Sciatic nerve (tissue), 2 donors: ENCODE measurements around the gene AGPAT4. TPM values are rescaled to one million over a fixed set of nuclear protein-coding genes. Genes with fewer than 3 reads are reported as not detected.

Experiments used
- ATAC-seq: fragments of 200-7000 bp; cut with Tn5 transposase; one replicate; pipeline ENCODE4 v1.9.1; 2020; ENCODE audit warnings: mild to moderate bottlenecking, moderate library complexity
- DNase-seq: peaks from one replicate; pipeline ENCODE4 v3.0.0-alpha.2; 2020; ENCODE audit warnings: low spot score
- intact Hi-C: fragments of 100-400 bp; cut with DNase I; formaldehyde crosslinking; loops from one replicate; pipeline ENCODE4 v1.14.2; 2022
- total RNA-seq: library from RNA; stranded (reverse); fragmentation: NEBNext Ultra II Directional; extraction: Animal tissue kit (Norgen Biotek cat#: 25700); gene quantifications from one replicate; pipeline ENCODE4 v1.2.1, GENCODE V29; 2021
- donor health status: DM: no; HTN: no; CAD: no.
- donor health status: DM: no; HTN: no; CAD: no.

AGPAT4 gene
- total RNA-seq, 1 donor from 2014 or later: 25.7 TPM

DNA sequence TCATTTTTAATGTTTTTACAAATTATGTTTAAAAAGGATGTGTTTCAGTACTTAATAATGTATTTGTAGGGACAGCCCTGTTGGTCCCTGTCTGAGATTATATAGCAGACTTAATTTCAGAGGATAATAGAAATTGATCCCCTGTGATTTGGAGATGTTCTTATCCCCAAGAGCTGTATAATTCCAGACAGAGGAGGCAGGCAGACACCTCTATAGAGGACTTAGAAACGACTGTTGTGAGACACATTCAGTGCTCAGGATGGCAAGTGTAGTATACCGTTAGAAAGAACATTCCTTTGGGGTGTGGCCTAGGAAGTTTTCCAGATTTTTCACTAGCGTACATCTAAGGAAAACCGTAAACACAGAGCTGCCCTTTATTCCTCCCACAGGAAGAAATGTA lies 164.5 kb downstream of the AGPAT4 start:
- ATAC-seq (no peak), DNase-seq (no peak)
- intact Hi-C loops: no loop called here

GRCh38 chr6:161108916-161109315 lies 164.9 kb downstream of the AGPAT4 start:
- intact Hi-C loops: no loop called here
- no peak for ATAC-seq
- no peak for DNase-seq

GRCh38 chr6:161107779-161108730 lies 165.8 kb downstream of the AGPAT4 start:
- intact Hi-C loops: no loop called here
- ATAC-seq: no peak
- DNase-seq: no peak

DNA sequence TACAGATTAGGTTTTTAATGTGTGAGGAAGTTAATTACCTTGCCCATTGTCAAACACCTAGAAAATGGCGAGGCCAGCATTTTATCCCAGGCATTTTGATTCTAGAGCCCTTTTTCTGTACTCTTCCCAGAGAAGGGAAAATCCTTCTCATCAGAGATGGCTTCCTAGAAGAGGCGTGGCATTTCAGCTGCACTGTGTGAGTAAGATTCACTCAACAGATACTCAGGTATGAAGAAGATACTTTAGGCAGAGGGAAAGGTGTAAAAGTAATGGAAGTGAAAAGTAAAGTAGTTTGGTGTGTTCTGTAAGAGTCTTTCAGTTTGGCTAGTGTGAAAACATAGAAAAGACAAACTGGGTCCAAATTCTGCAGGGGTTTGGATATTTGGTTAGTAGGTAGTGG lies 168.5 kb downstream of the AGPAT4 start:
- DNase-seq (no peak), ATAC-seq (no peak)
- intact Hi-C loops: no loop called here

DNA sequence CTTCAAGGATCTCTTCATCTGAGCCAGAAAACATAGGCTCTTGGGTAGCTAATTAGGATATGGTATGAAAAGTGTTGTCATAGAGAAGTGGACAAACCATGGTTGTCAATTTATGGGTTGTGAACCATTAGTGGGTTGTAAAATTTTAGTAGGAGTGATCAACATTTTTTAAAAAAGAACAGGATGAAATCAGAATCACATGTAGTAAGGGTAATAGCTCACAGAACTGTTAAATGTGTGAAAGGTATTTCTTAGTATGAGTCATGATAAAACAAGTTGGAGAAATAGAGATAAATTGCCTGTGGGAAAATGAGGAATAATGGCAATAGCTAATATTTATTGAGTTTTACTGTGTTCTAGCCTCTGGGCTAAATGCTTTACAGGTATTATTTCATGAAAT lies 168.9 kb downstream of the AGPAT4 start:
- ATAC-seq (no peak), DNase-seq (no peak)
- intact Hi-C loops: no loop called here

- no peak for ATAC-seq
- intact Hi-C loops: no loop called here
- DNase-seq: no peak
Observed at GRCh38 chr6:161103475-161103874, 170.4 kb downstream of the AGPAT4 start.

- intact Hi-C loops: no loop called here
- ATAC-seq (no peak), DNase-seq (no peak)
Observed at GRCh38 chr6:161101517-161101916, 172.3 kb downstream of the AGPAT4 start.

- intact Hi-C loops: no loop called here
- DNase-seq: no peak
- ATAC-seq: no peak
Observed at GRCh38 chr6:161100072-161100471, 173.8 kb downstream of the AGPAT4 start.

DNA sequence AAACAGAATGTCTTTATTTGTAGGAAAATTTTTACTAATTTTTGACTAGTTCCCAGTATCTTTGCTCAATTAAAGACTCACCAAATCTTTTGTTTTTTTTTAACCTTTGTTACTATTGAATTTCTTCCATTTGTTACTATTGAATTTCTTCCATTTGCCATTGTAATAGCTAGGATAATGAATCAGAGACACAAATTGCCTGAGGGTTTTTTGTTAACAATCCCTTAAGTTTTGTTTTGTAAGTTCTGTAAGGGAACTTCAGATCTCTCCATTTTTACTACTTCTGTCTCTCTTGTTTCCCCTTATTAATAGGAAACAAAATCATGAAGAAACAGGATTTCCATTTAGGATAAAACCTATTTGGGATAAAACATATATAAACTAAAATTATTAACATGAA lies 177.9 kb downstream of the AGPAT4 start:
- intact Hi-C loops: no loop called here
- ATAC-seq: no peak
- DNase-seq: no peak

GRCh38 chr6:161094955-161095354 lies 178.9 kb downstream of the AGPAT4 start:
- DNase-seq (no peak), ATAC-seq (no peak)
- intact Hi-C loops: no loop called here

- ATAC-seq: no peak
- no peak for DNase-seq
- intact Hi-C loops: no loop called here
Observed at GRCh38 chr6:161091972-161092701, 181.7 kb downstream of the AGPAT4 start.

DNA sequence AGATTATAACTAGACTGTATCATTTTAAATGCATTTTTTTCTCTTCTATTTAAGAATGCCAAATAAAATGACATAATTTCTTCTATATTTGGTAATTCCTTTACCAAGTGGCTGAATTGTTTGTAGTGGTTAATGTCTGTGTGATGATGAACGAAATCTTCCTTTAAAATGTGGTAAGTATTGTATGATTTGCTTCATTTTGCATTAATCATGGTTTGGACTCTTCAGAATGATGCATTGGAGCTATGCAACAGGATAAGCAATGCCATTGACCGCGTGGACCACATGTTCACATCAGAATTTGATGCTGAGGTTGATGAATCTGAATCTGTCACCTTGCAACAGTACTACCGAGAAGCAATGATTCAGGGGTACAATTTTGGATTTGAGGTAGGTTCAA lies 182.7 kb downstream of the AGPAT4 start:
- no peak for ATAC-seq
- intact Hi-C loops: no loop called here

GRCh38 chr6:161088676-161089328 lies 185.1 kb downstream of the AGPAT4 start:
- DNase-seq (no peak), ATAC-seq (no peak)
- intact Hi-C loops: no loop called here

More for the DNA sequence above, 182.7 kb downstream of the AGPAT4 start:
- no peak for DNase-seq

DNA sequence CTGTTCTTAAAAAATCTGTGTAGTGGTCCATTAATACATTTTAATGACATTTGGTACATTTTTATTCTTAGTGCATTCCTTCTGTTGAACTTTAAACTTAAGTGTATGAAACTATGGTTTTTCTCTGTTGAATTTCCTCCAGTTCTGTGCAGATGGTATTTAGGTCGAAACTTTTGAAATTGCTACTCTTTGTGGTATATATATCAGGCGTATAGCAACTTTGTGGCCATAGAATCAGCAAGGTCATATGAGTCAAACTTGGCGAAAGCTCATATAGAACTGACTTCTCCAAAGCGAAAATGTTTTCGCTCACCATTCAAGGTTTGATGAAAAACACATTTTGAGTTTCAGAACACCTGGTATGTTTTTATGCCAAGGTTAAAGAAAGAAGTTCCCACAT lies 188.6 kb downstream of the AGPAT4 start:
- DNase-seq (no peak), ATAC-seq (no peak)
- intact Hi-C loops: no loop called here

- DNase-seq: no peak
- no peak for ATAC-seq
- intact Hi-C loops: no loop called here
Observed at GRCh38 chr6:161082215-161082614, 191.6 kb downstream of the AGPAT4 start.

- ATAC-seq: no peak
Observed at GRCh38 chr6:161080263-161080970, 193.4 kb downstream of the AGPAT4 start.

More at GRCh38 chr6:161080263-161080970, 193.4 kb downstream of the AGPAT4 start:
- intact Hi-C loops: no loop called here
- no peak for DNase-seq
